ENCODE data around the gene DMD. TPM values are rescaled to one million over a fixed set of nuclear protein-coding genes. Genes with fewer than 3 reads are reported as not detected.
A peak's percentile ranks its signal among the peaks of the same experiment; 100 is the strongest.
"Not testable (repeated sequence)": the region's sequence is repeated elsewhere in the genome, so short reads cannot be mapped to it uniquely, and the experiment has no call there.

DMD gene
- total RNA-seq, 1 experiment from 2014 or later: 6.2 TPM

- peak; percentile 12 for DNase-seq (ENCODE audit: low read depth)
- in situ Hi-C loops (cut with HindIII; ENCODE audit: low pct_unique_long_range_greater_than_20kb, low sequenced_read_pairs): no loop called here
These were observed 1620.7 kb downstream of the DMD start for GRCh38 chrX:31590581-31591114.

- in situ Hi-C loops (cut with HindIII; ENCODE audit: low pct_unique_long_range_greater_than_20kb, low sequenced_read_pairs): no loop called here
- no peak for DNase-seq (ENCODE audit: low read depth)
These were observed 1621.8 kb downstream of the DMD start for GRCh38 chrX:31589503-31589902.

- DNase-seq (ENCODE audit: low read depth): no peak
- in situ Hi-C loops (cut with HindIII; ENCODE audit: low pct_unique_long_range_greater_than_20kb, low sequenced_read_pairs): no loop called here
These were observed 1623.0 kb downstream of the DMD start for GRCh38 chrX:31588355-31588754.

GRCh38 chrX:31583892-31584291, 1627.5 kb downstream of the DMD start:
- DNase-seq (ENCODE audit: low read depth); in situ Hi-C loops (cut with HindIII; ENCODE audit: low pct_unique_long_range_greater_than_20kb, low sequenced_read_pairs): not testable (repeated sequence)

- in situ Hi-C loops (cut with HindIII; ENCODE audit: low pct_unique_long_range_greater_than_20kb, low sequenced_read_pairs): no loop called here
- peak; percentile 9 for DNase-seq (ENCODE audit: low read depth)
These were observed 1630.6 kb downstream of the DMD start for GRCh38 chrX:31580726-31581125.

- no peak for DNase-seq (ENCODE audit: low read depth)
- in situ Hi-C loops (cut with HindIII; ENCODE audit: low pct_unique_long_range_greater_than_20kb, low sequenced_read_pairs): no loop called here
These were observed 1631.1 kb downstream of the DMD start for GRCh38 chrX:31580227-31580626.

- in situ Hi-C loops (cut with HindIII; ENCODE audit: low pct_unique_long_range_greater_than_20kb, low sequenced_read_pairs): no loop called here
- DNase-seq (ENCODE audit: low read depth): no peak
These were observed 1639.0 kb downstream of the DMD start for GRCh38 chrX:31572360-31572759.

- in situ Hi-C loops (cut with HindIII; ENCODE audit: low pct_unique_long_range_greater_than_20kb, low sequenced_read_pairs): no loop called here
These were observed 1640.7 kb downstream of the DMD start for GRCh38 chrX:31570658-31571057.

GRCh38 chrX:31563792-31564191, 1647.6 kb downstream of the DMD start:
- in situ Hi-C loops (cut with HindIII; ENCODE audit: low pct_unique_long_range_greater_than_20kb, low sequenced_read_pairs): no loop called here
- no peak for DNase-seq (ENCODE audit: low read depth)

More at GRCh38 chrX:31570658-31571057, 1640.7 kb downstream of the DMD start:
- no peak for DNase-seq (ENCODE audit: low read depth)

- in situ Hi-C loops (cut with HindIII; ENCODE audit: low pct_unique_long_range_greater_than_20kb, low sequenced_read_pairs): no loop called here
- no peak for DNase-seq (ENCODE audit: low read depth)
These were observed 1655.8 kb downstream of the DMD start for GRCh38 chrX:31555506-31555905.

- in situ Hi-C loops (cut with HindIII; ENCODE audit: low pct_unique_long_range_greater_than_20kb, low sequenced_read_pairs): no loop called here
- no peak for DNase-seq (ENCODE audit: low read depth)
These were observed 1659.4 kb downstream of the DMD start for GRCh38 chrX:31551913-31552312.

GRCh38 chrX:31550158-31550557, 1661.2 kb downstream of the DMD start:
- in situ Hi-C loops (cut with HindIII; ENCODE audit: low pct_unique_long_range_greater_than_20kb, low sequenced_read_pairs): no loop called here

GRCh38 chrX:31547816-31548215, 1663.5 kb downstream of the DMD start:
- in situ Hi-C loops (cut with HindIII; ENCODE audit: low pct_unique_long_range_greater_than_20kb, low sequenced_read_pairs): no loop called here

More at GRCh38 chrX:31550158-31550557, 1661.2 kb downstream of the DMD start:
- DNase-seq (ENCODE audit: low read depth): no peak

GRCh38 chrX:31547416-31547815, 1663.9 kb downstream of the DMD start:
- DNase-seq (ENCODE audit: low read depth): no peak
- in situ Hi-C loops (cut with HindIII; ENCODE audit: low pct_unique_long_range_greater_than_20kb, low sequenced_read_pairs): no loop called here

More at GRCh38 chrX:31547816-31548215, 1663.5 kb downstream of the DMD start:
- DNase-seq (ENCODE audit: low read depth): no peak

- in situ Hi-C loops (cut with HindIII; ENCODE audit: low pct_unique_long_range_greater_than_20kb, low sequenced_read_pairs): no loop called here
- no peak for DNase-seq (ENCODE audit: low read depth)
These were observed 1665.2 kb downstream of the DMD start for GRCh38 chrX:31546126-31546525.

- no peak for DNase-seq (ENCODE audit: low read depth)
- in situ Hi-C loops (cut with HindIII; ENCODE audit: low pct_unique_long_range_greater_than_20kb, low sequenced_read_pairs): no loop called here
These were observed 1665.6 kb downstream of the DMD start for GRCh38 chrX:31545726-31546125.

GRCh38 chrX:31545191-31545590, 1666.2 kb downstream of the DMD start:
- no peak for DNase-seq (ENCODE audit: low read depth)
- in situ Hi-C loops (cut with HindIII; ENCODE audit: low pct_unique_long_range_greater_than_20kb, low sequenced_read_pairs): no loop called here

- in situ Hi-C loops (cut with HindIII; ENCODE audit: low pct_unique_long_range_greater_than_20kb, low sequenced_read_pairs): no loop called here
These were observed 1667.7 kb downstream of the DMD start for GRCh38 chrX:31543634-31544033.

GRCh38 chrX:31542566-31542965, 1668.8 kb downstream of the DMD start:
- in situ Hi-C loops (cut with HindIII; ENCODE audit: low pct_unique_long_range_greater_than_20kb, low sequenced_read_pairs): no loop called here
- DNase-seq (ENCODE audit: low read depth): no peak

More at GRCh38 chrX:31543634-31544033, 1667.7 kb downstream of the DMD start:
- DNase-seq (ENCODE audit: low read depth): no peak

GRCh38 chrX:31540313-31540712, 1671.0 kb downstream of the DMD start:
- DNase-seq (ENCODE audit: low read depth): no peak
- in situ Hi-C loops (cut with HindIII; ENCODE audit: low pct_unique_long_range_greater_than_20kb, low sequenced_read_pairs): no loop called here

Data from Caki2 (cell line).